ENCODE data around the gene CRISPLD2. TPM values are rescaled to one million over a fixed set of nuclear protein-coding genes. Genes with fewer than 3 reads are reported as not detected.

The CRISPLD2 gene
- total RNA-seq, 1 donor from 2014 or later: not detected

- TF ChIP-seq CTCF (IDR thresholded peaks at IDR 0.05): no peak
- intact Hi-C loops (cut with micrococcal nuclease): no loop called here
- peaks cover 4% of the 10 kb centered on the region for H3K27me3 Mint-ChIP-seq
- POLR2A ChIA-PET: no interaction called here
- ATAC-seq (ENCODE audit: low read depth): no peak
- H3K4me1 Mint-ChIP-seq: no peaks in the 10 kb centered on the region
- H3K9me3 Mint-ChIP-seq: peaks cover under 1% of the 10 kb centered on the region
- no peak overlapping the region for H3K27ac Mint-ChIP-seq
- H3K4me3 Mint-ChIP-seq: no peak overlapping the region
- no peaks in the 10 kb centered on the region for H3K36me3 Mint-ChIP-seq (ENCODE audit: low read depth)
- DNase-seq: no peak
- CTCF ChIA-PET: no interaction called here
These were observed 79.6 kb downstream of the CRISPLD2 start for GRCh38 chr16:84899414-84899813.

- CTCF ChIA-PET: no interaction called here
- POLR2A ChIA-PET: no interaction called here
- DNase-seq (no peak), ATAC-seq (ENCODE audit: low read depth) (no peak)
- no peaks in the 10 kb centered on the region for H3K9me3 Mint-ChIP-seq
- no peak overlapping the region for H3K27ac Mint-ChIP-seq
- H3K36me3 Mint-ChIP-seq (ENCODE audit: low read depth): no peaks in the 10 kb centered on the region
- TF ChIP-seq CTCF (IDR thresholded peaks at IDR 0.05): no peak
- no peak overlapping the region for H3K4me3 Mint-ChIP-seq
- intact Hi-C loops (cut with micrococcal nuclease): no loop called here
- H3K27me3 Mint-ChIP-seq: peaks cover 2% of the 10 kb centered on the region
- H3K4me1 Mint-ChIP-seq: no peaks in the 10 kb centered on the region
These were observed 86.2 kb downstream of the CRISPLD2 start for GRCh38 chr16:84905965-84906460.

GRCh38 chr16:84907051-84907450, 87.3 kb downstream of the CRISPLD2 start:
- CTCF ChIA-PET: no interaction called here
- Mint-ChIP-seq H3K4me3 (no peak overlapping the region), H3K27me3 (peaks cover 2% of the 10 kb centered on the region), H3K36me3 (ENCODE audit: low read depth) (no peaks in the 10 kb centered on the region), H3K4me1 (no peaks in the 10 kb centered on the region), H3K27ac (no peak overlapping the region), H3K9me3 (no peaks in the 10 kb centered on the region)
- POLR2A ChIA-PET: no interaction called here
- no peak for TF ChIP-seq CTCF (IDR thresholded peaks at IDR 0.05)
- ATAC-seq (ENCODE audit: low read depth): no peak
- intact Hi-C loops (cut with micrococcal nuclease): no loop called here
- no peak for DNase-seq

GRCh38 chr16:84907575-84907974, 87.8 kb downstream of the CRISPLD2 start:
- H3K27ac Mint-ChIP-seq: no peak overlapping the region
- intact Hi-C loops (cut with micrococcal nuclease): no loop called here
- no peak overlapping the region for H3K4me3 Mint-ChIP-seq
- H3K27me3 Mint-ChIP-seq: peaks cover 5% of the 10 kb centered on the region
- POLR2A ChIA-PET: no interaction called here
- H3K36me3 Mint-ChIP-seq (ENCODE audit: low read depth): no peaks in the 10 kb centered on the region
- H3K4me1 Mint-ChIP-seq: no peaks in the 10 kb centered on the region
- TF ChIP-seq CTCF (IDR thresholded peaks at IDR 0.05): no peak
- DNase-seq (no peak), ATAC-seq (ENCODE audit: low read depth) (no peak)
- CTCF ChIA-PET: no interaction called here
- no peaks in the 10 kb centered on the region for H3K9me3 Mint-ChIP-seq

GRCh38 chr16:84909476-84910085, 89.8 kb downstream of the CRISPLD2 start:
- ATAC-seq (ENCODE audit: low read depth) (no peak), DNase-seq (no peak)
- peaks cover 7% of the 10 kb centered on the region for H3K27me3 Mint-ChIP-seq
- H3K9me3 Mint-ChIP-seq: no peaks in the 10 kb centered on the region
- H3K36me3 Mint-ChIP-seq (ENCODE audit: low read depth): no peaks in the 10 kb centered on the region
- ChIA-PET POLR2A (no interaction called here), CTCF (no interaction called here)
- no peak for TF ChIP-seq CTCF (IDR thresholded peaks at IDR 0.05)
- no peaks in the 10 kb centered on the region for H3K4me1 Mint-ChIP-seq
- no peak overlapping the region for H3K27ac Mint-ChIP-seq
- no peak overlapping the region for H3K4me3 Mint-ChIP-seq
- intact Hi-C loops (cut with micrococcal nuclease): no loop called here

Data from activated B cell treated with CpG ODN at 0.5 μM for 24 hours (primary cell).